RCC 7860 (cell line): ENCODE results near the gene ZNF548.
"Not testable (repeated sequence)": the region's sequence is repeated elsewhere in the genome, so short reads cannot be mapped to it uniquely, and the experiment has no call there.

Experiments used
- DNase-seq: peaks from one replicate; pipeline ENCODE4 v3.0.0-alpha.2; 2015; ENCODE audit warnings: low spot score
- FAIRE-seq: peaks from 2 replicates; lab custom pipeline; 2012; peaks lifted over from hg19 to GRCh38; lab: Jason Lieb, UNC

The ZNF548 gene

GRCh38 chr19:57389730-57390598 is at the start of gene ZNF548:
Gene ZNF548, plus strand, starts transcription at chr19:57389854. Its CDS starts 246 bp downstream, at chr19:57390100.
- peak; percentile 63 for FAIRE-seq

GRCh38 chr19:57342582-57342981 is 47.1 kb upstream of the ZNF548 start:
- DNase-seq: no peak
- no peak for FAIRE-seq

More at GRCh38 chr19:57389730-57390598, at the start of gene ZNF548:
- DNase-seq: peak; percentile 88

GRCh38 chr19:57348136-57348535 is 41.5 kb upstream of the ZNF548 start:
- no peak for DNase-seq
- FAIRE-seq: no peak

- peak; percentile 84 for FAIRE-seq
- DNase-seq: peak; percentile 82
These were observed 38.5 kb upstream of the ZNF548 start, which contains the start of gene ZNF304 for GRCh38 chr19:57350877-57351805. Gene ZNF304, plus strand, starts transcription at chr19:57351271. Its CDS starts 394 bp downstream, at chr19:57351665.

GRCh38 chr19:57351867-57352266 is 37.8 kb upstream of the ZNF548 start:
- no peak for FAIRE-seq
- DNase-seq: no peak

- no peak for DNase-seq
- no peak for FAIRE-seq
These were observed 33.7 kb upstream of the ZNF548 start for GRCh38 chr19:57355916-57356315.

- no peak for DNase-seq
- no peak for FAIRE-seq
These were observed 32.2 kb upstream of the ZNF548 start for GRCh38 chr19:57357406-57357805.

GRCh38 chr19:57359300-57359699 is 30.4 kb upstream of the ZNF548 start:
- DNase-seq: no peak
- FAIRE-seq: no peak

- DNase-seq (no peak), FAIRE-seq (no peak)
These were observed 27.2 kb upstream of the ZNF548 start for GRCh38 chr19:57362419-57362818.

GRCh38 chr19:57362997-57363687 is 26.5 kb upstream of the ZNF548 start, which contains the start of the genes TRAPPC2B and ZNF547:
Gene TRAPPC2B, plus strand, starts transcription at chr19:57363551. Its CDS starts 1,283 bp downstream, at chr19:57364834.
Gene ZNF547, plus strand, starts transcription at chr19:57363551. Its CDS starts 5,005 bp downstream, at chr19:57368556.
- FAIRE-seq (peak; percentile 91), DNase-seq (peak; percentile 93)

GRCh38 chr19:57363688-57364181 is 25.9 kb upstream of the ZNF548 start:
- FAIRE-seq (no peak), DNase-seq (no peak)

- no peak for FAIRE-seq
- no peak for DNase-seq
These were observed 22.9 kb upstream of the ZNF548 start for GRCh38 chr19:57366776-57367175.

GRCh38 chr19:57374179-57374578 is 15.5 kb upstream of the ZNF548 start:
- no peak for DNase-seq

GRCh38 chr19:57374647-57375046 is 15.0 kb upstream of the ZNF548 start:
- not testable (repeated sequence) for FAIRE-seq, DNase-seq

More at GRCh38 chr19:57374179-57374578, 15.5 kb upstream of the ZNF548 start:
- FAIRE-seq: no peak

- no peak for FAIRE-seq
These were observed 13.5 kb upstream of the ZNF548 start for GRCh38 chr19:57376151-57376550.

GRCh38 chr19:57377498-57378146 is 12.0 kb upstream of the ZNF548 start:
- FAIRE-seq (no peak), DNase-seq (no peak)

More at GRCh38 chr19:57376151-57376550, 13.5 kb upstream of the ZNF548 start:
- no peak for DNase-seq

- no peak for DNase-seq
- no peak for FAIRE-seq
These were observed 8.7 kb upstream of the ZNF548 start for GRCh38 chr19:57380923-57381322.

GRCh38 chr19:57382806-57383488 is 6.7 kb upstream of the ZNF548 start:
- no peak for DNase-seq
- no peak for FAIRE-seq

- FAIRE-seq (no peak), DNase-seq (no peak)
These were observed 392 bp upstream of the ZNF548 start for GRCh38 chr19:57389194-57389729.
